ENCODE results near the gene CDH22.

Gene CDH22

DNA sequence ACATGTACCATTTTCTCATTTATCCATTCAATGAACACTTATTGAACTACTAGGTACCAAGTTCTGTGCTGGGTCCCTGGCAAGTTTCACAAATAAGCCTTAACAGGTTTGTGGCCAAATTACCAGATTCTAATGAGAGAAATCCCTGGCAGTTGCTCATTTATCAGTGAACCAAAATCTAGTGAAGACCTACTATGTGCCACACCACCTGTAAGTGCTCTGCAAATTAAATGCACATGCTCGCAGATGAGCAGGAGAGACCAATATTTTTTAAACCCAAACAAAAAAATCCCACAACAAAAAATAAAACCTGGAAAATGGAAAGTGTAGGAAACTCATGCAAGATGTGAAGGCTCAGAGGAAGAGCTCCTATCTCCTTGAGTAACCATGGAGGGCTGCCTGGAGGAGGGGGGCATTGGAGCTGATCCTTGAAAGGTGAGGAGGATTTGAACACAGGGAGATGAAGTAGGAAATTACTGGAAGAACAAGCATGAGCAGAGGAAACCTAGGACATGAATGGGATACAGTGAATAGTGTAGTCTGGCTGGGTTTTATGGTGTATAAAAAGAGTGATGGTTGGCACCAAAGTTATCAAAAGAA is 48.9 kb downstream of the CDH22 start:
- TF ChIP-seq, protein P1, sequence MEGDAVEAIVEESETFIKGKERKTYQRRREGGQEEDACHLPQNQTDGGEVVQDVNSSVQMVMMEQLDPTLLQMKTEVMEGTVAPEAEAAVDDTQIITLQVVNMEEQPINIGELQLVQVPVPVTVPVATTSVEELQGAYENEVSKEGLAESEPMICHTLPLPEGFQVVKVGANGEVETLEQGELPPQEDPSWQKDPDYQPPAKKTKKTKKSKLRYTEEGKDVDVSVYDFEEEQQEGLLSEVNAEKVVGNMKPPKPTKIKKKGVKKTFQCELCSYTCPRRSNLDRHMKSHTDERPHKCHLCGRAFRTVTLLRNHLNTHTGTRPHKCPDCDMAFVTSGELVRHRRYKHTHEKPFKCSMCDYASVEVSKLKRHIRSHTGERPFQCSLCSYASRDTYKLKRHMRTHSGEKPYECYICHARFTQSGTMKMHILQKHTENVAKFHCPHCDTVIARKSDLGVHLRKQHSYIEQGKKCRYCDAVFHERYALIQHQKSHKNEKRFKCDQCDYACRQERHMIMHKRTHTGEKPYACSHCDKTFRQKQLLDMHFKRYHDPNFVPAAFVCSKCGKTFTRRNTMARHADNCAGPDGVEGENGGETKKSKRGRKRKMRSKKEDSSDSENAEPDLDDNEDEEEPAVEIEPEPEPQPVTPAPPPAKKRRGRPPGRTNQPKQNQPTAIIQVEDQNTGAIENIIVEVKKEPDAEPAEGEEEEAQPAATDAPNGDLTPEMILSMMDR (IDR thresholded peaks at IDR 0.05), result no peak
- H3K27me3 ChIP-seq (ENCODE audit: control insufficient read depth, insufficient read depth, low read length), result no peaks in the 10 kb centered on the region
- H3K9me3 ChIP-seq (ENCODE audit: control insufficient read depth, low read length), result no peaks in the 10 kb centered on the region
- H3K4me3 ChIP-seq (ENCODE audit: low read depth, low read length), result no peak overlapping the region
- H2AFZ ChIP-seq, result no peak overlapping the region
- H3K36me3 ChIP-seq (ENCODE audit: control insufficient read depth, insufficient read depth, low read length), result no peaks in the 10 kb centered on the region
- H3K79me2 ChIP-seq, result no peaks in the 10 kb centered on the region
- no peak overlapping the region for H3K4me2 ChIP-seq (ENCODE audit: low read length)
- H3K27ac ChIP-seq, result no peak overlapping the region
- peaks cover 2% of the 10 kb centered on the region for H3K4me1 ChIP-seq
- H3K9ac ChIP-seq, result no peak overlapping the region

DNA sequence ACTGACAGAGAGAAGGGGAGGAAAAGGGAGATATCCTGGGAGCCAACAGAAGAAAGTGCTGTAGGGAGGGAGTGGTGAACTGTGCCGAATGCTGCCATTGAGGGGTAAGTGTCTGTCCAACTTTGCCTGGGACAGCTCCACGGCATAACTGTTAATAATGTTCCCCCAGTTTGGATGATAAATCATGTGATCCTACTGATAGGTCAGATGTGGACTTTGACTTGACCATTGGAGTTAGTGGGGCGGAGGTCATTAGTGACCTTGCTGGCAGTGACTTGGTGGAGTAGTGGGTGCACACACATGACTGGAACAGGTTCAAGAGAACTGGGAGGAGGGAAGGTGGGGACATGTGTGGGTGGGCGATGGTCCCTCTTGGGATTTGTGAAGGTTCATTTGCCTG is 50.4 kb downstream of the CDH22 start:
- Histone ChIP-seq H3K4me2 (ENCODE audit: low read length) (no peak overlapping the region), H3K27me3 (ENCODE audit: control insufficient read depth, insufficient read depth, low read length) (no peaks in the 10 kb centered on the region), H3K4me3 (ENCODE audit: low read depth, low read length) (no peak overlapping the region), H3K4me1 (peaks cover 2% of the 10 kb centered on the region), H3K9ac (no peak overlapping the region), H2AFZ (no peak overlapping the region), H3K27ac (no peak overlapping the region), H3K9me3 (ENCODE audit: control insufficient read depth, low read length) (no peaks in the 10 kb centered on the region), H3K36me3 (ENCODE audit: control insufficient read depth, insufficient read depth, low read length) (no peaks in the 10 kb centered on the region), H3K79me2 (no peaks in the 10 kb centered on the region)
- TF ChIP-seq, protein P1 (IDR thresholded peaks at IDR 0.05), result no peak

DNA sequence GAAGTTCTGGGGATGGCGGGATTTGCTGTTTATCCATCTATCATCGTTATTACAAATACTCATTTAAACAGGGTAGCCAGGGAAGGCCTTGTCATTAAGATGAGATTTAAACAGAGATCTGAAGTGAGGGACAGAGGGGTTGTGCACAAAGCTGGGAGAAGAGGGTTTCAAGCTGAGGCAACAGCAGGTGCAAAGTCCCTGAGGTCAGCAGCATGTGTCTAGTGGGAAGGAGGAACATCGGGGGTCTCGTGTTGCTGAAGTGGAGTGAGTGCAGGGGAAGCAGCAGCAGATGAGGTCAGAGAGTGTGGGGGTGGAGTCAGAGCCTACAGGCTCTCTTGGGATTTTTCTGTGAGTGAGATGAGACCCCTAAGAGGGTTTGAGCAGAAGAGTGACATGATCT is 52.0 kb downstream of the CDH22 start:
- no peaks in the 10 kb centered on the region for H3K79me2 ChIP-seq
- peaks cover 2% of the 10 kb centered on the region for H3K4me1 ChIP-seq
- peaks cover 5% of the 10 kb centered on the region for H3K27me3 ChIP-seq (ENCODE audit: control insufficient read depth, insufficient read depth, low read length)

DNA sequence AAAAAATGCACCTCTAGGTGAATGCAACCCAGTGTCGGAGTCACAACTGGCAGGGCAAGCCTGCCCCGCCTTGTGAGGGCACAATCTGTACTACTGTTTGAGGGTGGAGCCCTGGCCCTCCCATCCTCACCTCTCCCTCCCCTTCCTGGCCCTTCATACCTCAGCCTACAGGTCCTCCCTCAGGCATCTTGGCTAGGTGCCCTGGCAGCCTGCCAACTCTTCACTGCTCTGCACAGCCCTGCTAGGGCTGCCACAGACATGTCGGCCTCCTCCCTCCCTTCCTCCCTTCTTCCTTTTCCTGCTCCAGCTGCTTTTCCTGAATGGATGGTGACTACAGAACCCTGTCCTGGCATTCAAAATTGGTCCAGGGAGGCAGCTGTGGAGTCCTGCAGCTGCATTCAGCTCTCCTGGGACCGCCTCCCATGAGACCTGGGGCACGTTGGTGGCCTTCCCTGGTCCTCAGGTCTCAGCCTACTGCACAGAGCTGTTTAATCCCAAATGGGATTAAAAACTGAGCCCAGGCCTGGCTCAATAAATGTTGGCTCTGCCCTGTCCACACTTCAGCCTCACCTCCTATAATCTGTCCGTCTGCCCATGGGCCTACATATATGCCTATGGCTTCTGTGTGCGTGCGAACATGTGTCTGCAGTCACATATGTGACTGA is 52.7 kb downstream of the CDH22 start:
- Histone ChIP-seq H3K9me3 (ENCODE audit: control insufficient read depth, low read length) (no peaks in the 10 kb centered on the region), H3K79me2 (no peaks in the 10 kb centered on the region), H3K9ac (no peak overlapping the region), H3K27me3 (ENCODE audit: control insufficient read depth, insufficient read depth, low read length) (peaks cover 5% of the 10 kb centered on the region), H3K4me1 (peaks cover 2% of the 10 kb centered on the region), H3K27ac (no peak overlapping the region), H3K36me3 (ENCODE audit: control insufficient read depth, insufficient read depth, low read length) (no peaks in the 10 kb centered on the region), H3K4me2 (ENCODE audit: low read length) (no peak overlapping the region), H3K4me3 (ENCODE audit: low read depth, low read length) (no peak overlapping the region), H2AFZ (peak overlapping the region; percentile 48)
- TF ChIP-seq, protein P1 (IDR thresholded peaks at IDR 0.05), result no peak

More for the DNA sequence above, 52.0 kb downstream of the CDH22 start:
- no peaks in the 10 kb centered on the region for H3K36me3 ChIP-seq (ENCODE audit: control insufficient read depth, insufficient read depth, low read length)
- no peak overlapping the region for H3K27ac ChIP-seq
- H3K4me3 ChIP-seq (ENCODE audit: low read depth, low read length), result no peak overlapping the region
- no peak overlapping the region for H3K9ac ChIP-seq
- H2AFZ ChIP-seq, result no peak overlapping the region
- TF ChIP-seq, protein P1 (IDR thresholded peaks at IDR 0.05), result no peak
- no peaks in the 10 kb centered on the region for H3K9me3 ChIP-seq (ENCODE audit: control insufficient read depth, low read length)
- no peak overlapping the region for H3K4me2 ChIP-seq (ENCODE audit: low read length)

DNA sequence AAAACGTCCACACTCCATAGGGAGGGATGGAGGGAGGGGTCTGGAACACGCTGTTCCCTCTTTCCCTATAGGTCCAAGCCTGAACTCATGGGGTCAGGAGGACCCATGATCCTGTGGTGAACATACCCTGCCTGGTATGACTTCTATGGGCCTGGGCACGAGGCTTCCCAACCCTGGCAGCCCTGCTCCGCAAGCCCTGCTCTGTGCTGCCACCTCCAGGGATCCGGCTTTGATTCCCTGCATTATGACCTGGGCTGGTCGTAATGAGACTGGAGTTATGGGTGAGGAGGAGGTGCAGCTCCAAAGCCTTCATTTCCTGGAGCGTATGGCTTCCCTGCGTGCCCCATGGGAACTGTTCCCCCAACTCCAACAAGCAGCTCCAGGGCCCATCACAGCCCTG is 54.9 kb downstream of the CDH22 start:
- Histone ChIP-seq H3K36me3 (ENCODE audit: control insufficient read depth, insufficient read depth, low read length) (no peaks in the 10 kb centered on the region), H3K9ac (no peak overlapping the region), H3K27ac (no peak overlapping the region), H3K9me3 (ENCODE audit: control insufficient read depth, low read length) (no peaks in the 10 kb centered on the region), H3K27me3 (ENCODE audit: control insufficient read depth, insufficient read depth, low read length) (peaks cover 5% of the 10 kb centered on the region), H3K4me3 (ENCODE audit: low read depth, low read length) (no peak overlapping the region), H3K4me2 (ENCODE audit: low read length) (no peak overlapping the region), H3K4me1 (peaks cover 2% of the 10 kb centered on the region), H3K79me2 (no peaks in the 10 kb centered on the region), H2AFZ (no peak overlapping the region)
- TF ChIP-seq, protein P1 (IDR thresholded peaks at IDR 0.05), result peak; percentile 49

Data from parathyroid adenoma (tissue), 2 donors.